Measurements from ENCODE around the gene DIP2C.
"Not testable (repeated sequence)": the region's sequence is repeated elsewhere in the genome, so short reads cannot be mapped to it uniquely, and the experiment has no call there.

The DIP2C gene

DNA sequence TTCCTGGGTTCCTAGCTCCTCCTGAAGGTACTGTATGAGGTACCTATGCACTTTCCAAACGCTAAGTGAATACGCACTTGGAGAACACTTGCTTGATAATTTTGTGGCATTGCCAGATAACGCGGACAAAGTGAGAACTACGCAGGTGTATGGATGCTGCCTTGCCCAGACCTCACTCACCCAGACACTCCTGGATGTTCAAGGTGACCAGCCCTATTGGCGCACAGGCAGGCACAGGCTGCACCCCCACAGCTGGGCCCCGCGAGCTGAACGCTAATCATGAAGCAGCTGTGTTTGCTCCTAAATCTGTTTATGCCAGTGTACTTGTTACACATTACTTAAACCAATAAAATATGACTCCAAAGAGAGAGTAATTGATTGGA, 27.3 kb downstream of the DIP2C start:
- Mint-ChIP-seq H3K27me3 (peaks cover 19% of the 10 kb centered on the region), H3K4me3 (no peak overlapping the region), H3K27ac (no peak overlapping the region), H3K9me3 (no peaks in the 10 kb centered on the region), H3K4me1 (ENCODE audit: low read depth) (no peaks in the 10 kb centered on the region), H3K36me3 (ENCODE audit: low read depth) (no peaks in the 10 kb centered on the region)

DNA sequence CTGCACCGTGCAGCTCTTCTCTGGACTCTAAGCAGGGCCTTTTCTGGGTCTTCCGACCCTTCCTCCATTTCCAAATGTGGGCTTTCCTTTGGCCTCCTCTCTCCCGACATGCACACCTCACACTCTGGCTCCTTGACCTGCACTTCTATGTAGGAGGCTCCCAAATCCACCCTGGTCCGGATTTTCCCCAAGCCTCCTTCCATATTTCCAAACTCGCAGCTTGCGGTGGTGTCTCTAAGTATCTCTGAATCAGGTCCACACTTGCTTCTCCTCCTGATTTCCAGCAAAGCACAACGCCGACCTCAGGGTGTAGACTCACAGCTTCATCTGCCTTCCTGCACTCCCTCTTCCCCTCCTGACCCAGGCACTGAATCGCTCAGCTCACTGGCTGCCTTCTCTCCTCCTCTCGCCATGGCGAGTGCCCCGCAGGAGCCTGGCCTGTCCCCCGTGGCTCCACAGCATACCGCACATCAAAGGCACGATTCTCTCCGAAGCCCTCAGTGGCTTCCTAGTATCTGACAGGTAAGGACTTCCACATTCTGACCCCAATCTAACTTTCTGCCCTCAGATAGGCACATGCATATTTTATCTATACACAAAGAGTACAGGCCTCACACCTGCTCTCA, 27.8 kb downstream of the DIP2C start:
- H3K27me3 Mint-ChIP-seq, result peaks cover 19% of the 10 kb centered on the region
- no peak overlapping the region for H3K4me3 Mint-ChIP-seq
- no peaks in the 10 kb centered on the region for H3K36me3 Mint-ChIP-seq (ENCODE audit: low read depth)
- H3K27ac Mint-ChIP-seq, result no peak overlapping the region
- H3K9me3 Mint-ChIP-seq, result no peaks in the 10 kb centered on the region
- H3K4me1 Mint-ChIP-seq (ENCODE audit: low read depth), result no peaks in the 10 kb centered on the region

DNA sequence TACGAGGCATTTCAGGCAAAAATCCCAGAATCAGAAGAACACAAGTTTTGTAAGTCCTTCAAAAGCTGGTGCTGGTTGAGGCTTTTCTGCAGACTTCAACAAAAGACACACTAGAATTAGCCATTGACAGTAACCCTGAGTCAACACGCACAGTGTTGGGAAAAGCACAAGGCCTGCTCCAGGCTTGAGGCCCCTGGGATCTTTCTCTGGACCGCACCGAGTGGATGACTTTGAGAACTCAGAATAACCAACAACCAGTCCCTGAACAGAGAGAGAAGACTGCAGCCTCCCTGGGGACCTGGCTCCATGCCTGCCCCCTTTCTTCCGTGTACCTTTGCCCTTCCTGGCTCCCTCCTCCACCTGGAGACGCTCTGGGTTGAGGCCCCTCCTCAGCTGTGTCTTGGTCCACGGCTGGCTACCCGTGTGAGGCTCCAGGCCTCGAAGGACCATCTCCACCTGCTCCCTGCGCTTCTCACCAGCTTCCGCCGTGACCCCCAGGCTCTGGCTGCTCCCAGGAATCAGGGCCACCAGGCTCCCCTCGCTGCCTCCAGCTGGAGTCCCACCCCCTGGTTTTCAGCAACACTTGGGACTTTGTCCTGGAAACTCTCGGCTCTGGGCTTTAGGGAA, 28.4 kb downstream of the DIP2C start:
- Mint-ChIP-seq H3K4me1 (ENCODE audit: low read depth) (no peaks in the 10 kb centered on the region), H3K4me3 (no peak overlapping the region), H3K9me3 (no peaks in the 10 kb centered on the region), H3K36me3 (ENCODE audit: low read depth) (no peaks in the 10 kb centered on the region), H3K27me3 (peaks cover 19% of the 10 kb centered on the region), H3K27ac (no peak overlapping the region)

DNA sequence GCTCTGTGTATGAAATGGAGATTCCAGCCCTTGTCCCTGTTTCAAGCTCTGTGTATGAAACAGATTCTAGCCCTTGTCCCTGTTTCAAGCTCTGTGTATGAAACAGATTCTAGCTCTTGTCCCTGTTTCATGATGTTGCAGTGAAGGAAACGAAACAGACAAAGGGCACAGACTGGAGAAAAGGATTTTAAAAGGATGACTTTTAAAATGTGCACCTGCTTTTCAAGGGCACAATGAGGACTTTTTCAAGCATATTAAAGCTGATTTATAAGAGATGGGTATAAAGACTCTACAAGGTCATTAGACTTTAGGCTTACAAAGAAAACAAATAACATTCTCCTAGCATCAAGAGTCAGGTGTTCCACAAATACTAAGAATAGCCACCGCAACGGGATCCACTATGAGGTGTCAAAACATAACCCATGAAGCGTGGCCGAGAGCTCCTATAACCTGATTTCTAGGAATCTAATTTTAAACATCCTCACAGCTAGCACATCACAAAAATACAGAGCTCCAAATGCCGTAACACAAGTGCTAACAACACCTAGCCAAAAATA, 29.0 kb downstream of the DIP2C start:
- Mint-ChIP-seq H3K4me3 (no peak overlapping the region), H3K27ac (no peak overlapping the region), H3K9me3 (no peaks in the 10 kb centered on the region), H3K4me1 (ENCODE audit: low read depth) (no peaks in the 10 kb centered on the region), H3K36me3 (ENCODE audit: low read depth) (no peaks in the 10 kb centered on the region), H3K27me3 (peaks cover 19% of the 10 kb centered on the region)

DNA sequence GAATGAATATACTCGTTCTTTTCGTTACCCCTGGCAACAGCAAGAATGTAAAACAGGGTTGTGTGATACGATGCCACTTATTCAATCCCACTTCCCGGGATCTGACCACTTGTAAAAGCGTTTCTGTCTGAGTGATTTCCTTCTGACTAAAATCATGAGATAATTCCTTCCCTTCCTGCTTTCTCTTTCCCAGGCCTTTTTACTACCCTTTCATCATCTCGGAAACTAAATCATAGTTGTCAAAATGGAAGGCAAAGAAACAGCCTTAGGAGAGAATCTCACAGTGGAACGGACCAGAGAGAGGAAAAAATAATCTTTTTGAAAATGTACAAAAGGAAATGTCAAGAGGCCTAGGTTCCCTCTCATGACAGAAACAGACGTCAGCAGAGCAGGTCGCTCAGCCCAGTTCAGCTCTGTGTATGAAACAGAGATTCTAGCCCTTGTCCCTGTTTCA, 29.8 kb downstream of the DIP2C start:
- Mint-ChIP-seq H3K4me1 (ENCODE audit: low read depth) (no peaks in the 10 kb centered on the region), H3K36me3 (ENCODE audit: low read depth) (no peaks in the 10 kb centered on the region), H3K9me3 (no peaks in the 10 kb centered on the region), H3K27ac (no peak overlapping the region), H3K4me3 (no peak overlapping the region), H3K27me3 (peaks cover 19% of the 10 kb centered on the region)

DNA sequence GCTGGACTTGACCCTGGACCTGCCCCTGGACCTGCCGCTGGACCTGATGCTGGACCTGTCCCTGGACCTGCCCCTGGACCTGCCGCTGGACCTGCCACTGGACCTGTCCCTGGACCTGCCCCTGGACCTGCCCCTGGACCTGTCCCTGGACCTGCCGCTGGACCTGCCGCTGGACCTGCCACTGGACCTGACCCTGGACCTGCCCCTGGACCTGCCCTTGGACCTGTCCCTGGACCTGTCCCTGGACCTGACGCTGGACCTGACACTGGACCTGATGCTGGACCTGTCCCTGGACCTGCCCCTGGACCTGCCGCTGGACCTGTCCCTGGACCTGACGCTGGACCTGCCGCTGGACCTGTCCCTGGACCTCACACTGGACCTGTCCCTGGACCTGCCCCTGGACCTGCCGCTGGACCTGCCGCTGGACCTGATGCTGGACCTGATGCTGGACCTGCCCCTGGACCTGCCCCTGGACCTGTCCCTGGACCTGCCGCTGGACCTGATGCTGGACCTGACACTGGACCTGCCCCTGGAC, 31.6 kb downstream of the DIP2C start:
- not testable (repeated sequence) for H3K27ac Mint-ChIP-seq; H3K36me3 Mint-ChIP-seq (ENCODE audit: low read depth); H3K9me3 Mint-ChIP-seq; H3K4me1 Mint-ChIP-seq (ENCODE audit: low read depth); H3K4me3 Mint-ChIP-seq
- peaks cover 15% of the 10 kb centered on the region for H3K27me3 Mint-ChIP-seq

DNA sequence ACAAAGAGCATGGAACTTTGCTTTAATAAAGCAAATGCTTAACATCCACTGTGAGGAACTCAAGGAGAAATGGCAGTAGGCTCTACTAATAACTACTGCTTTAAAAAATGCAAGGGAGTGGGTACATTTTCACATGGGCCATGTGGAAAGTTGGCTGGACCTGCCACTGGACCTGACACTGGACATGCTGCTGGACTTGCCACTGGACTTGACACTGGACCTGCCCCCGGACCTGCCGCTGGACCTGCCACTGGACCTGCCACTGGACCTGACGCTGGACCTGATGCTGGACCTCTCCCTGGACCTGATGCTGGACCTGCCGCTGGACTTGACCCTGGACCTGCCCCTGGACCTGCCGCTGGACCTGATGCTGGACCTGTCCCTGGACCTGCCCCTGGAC, 32.6 kb downstream of the DIP2C start:
- Mint-ChIP-seq H3K9me3 (no peaks in the 10 kb centered on the region), H3K36me3 (ENCODE audit: low read depth) (no peaks in the 10 kb centered on the region), H3K27ac (no peak overlapping the region), H3K4me1 (ENCODE audit: low read depth) (no peaks in the 10 kb centered on the region), H3K4me3 (no peak overlapping the region), H3K27me3 (peaks cover 13% of the 10 kb centered on the region)

DNA sequence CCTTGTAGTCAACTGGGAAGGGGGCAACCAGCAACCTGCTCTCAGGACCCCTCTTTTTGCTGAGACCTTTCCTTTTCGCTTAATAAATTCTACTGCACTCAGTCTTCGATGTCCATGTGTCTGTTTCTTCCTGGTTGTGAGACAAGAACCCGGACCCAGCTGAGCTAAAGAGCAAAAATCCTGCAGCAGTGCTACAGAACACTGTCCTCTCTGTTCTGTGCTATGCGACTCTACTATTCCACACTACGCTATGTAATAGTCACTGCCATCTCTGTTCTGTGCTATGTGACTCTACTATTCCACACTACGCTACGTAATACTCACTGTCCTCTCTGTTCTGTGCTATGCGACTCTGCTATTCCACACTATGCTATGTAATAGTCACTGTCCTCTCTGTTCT, 34.3 kb downstream of the DIP2C start:
- Mint-ChIP-seq H3K27me3 (peaks cover 12% of the 10 kb centered on the region), H3K27ac (no peak overlapping the region), H3K4me1 (ENCODE audit: low read depth) (no peaks in the 10 kb centered on the region), H3K4me3 (no peak overlapping the region), H3K36me3 (ENCODE audit: low read depth) (no peaks in the 10 kb centered on the region), H3K9me3 (no peaks in the 10 kb centered on the region)

DNA sequence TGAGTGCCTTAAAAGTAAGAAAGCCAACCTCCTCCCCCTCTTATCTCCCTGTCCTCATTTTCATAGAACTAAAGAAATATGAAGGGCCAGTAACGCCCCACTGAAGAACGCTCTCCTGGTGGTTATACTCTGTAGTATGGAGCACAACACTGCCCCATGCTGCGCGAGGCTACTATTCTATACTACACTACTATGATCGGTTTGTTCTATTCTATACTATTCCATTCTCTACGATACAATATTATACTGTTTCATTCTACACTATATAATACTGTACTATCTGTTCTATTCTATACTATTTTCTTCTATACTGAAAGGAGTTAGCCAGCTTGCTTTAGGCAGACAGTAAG, 34.8 kb downstream of the DIP2C start:
- no peak overlapping the region for H3K4me3 Mint-ChIP-seq
- no peaks in the 10 kb centered on the region for H3K4me1 Mint-ChIP-seq (ENCODE audit: low read depth)
- H3K27ac Mint-ChIP-seq, result no peak overlapping the region
- no peaks in the 10 kb centered on the region for H3K9me3 Mint-ChIP-seq
- H3K36me3 Mint-ChIP-seq (ENCODE audit: low read depth), result no peaks in the 10 kb centered on the region
- H3K27me3 Mint-ChIP-seq, result peaks cover 12% of the 10 kb centered on the region

DNA sequence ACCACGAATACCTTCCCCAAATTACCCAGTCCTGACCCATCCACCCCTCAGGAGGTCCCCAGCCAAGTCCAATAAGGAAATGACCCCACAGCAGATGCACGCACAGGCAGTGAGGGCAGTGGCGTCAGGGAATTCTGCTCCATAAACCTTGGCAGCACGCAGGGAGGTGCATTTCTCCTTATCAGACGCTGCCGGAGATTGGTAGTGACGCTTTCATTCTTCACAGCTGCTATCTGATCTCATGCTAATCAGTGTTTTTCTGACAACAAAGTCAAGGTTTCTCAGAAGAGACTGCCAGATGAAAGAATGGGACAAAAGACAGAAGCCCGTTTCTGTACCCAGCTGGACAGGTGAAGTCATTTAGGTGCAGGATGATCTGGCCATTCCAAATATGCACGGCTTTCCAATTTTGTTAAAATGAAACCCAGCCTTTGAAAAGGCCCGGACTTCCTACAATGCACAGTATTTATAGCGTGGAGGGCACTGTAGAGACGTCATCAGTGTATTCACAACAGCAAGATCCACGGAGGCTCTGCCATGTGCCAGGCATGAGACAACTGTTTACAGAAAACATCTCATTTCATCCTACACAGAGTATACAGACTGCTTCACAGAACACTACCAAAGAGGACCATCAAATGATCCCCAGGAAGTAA, 35.3 kb downstream of the DIP2C start:
- Mint-ChIP-seq H3K4me1 (ENCODE audit: low read depth) (no peaks in the 10 kb centered on the region), H3K27me3 (peaks cover 8% of the 10 kb centered on the region), H3K9me3 (no peaks in the 10 kb centered on the region), H3K36me3 (ENCODE audit: low read depth) (no peaks in the 10 kb centered on the region), H3K4me3 (no peak overlapping the region), H3K27ac (no peak overlapping the region)

DNA sequence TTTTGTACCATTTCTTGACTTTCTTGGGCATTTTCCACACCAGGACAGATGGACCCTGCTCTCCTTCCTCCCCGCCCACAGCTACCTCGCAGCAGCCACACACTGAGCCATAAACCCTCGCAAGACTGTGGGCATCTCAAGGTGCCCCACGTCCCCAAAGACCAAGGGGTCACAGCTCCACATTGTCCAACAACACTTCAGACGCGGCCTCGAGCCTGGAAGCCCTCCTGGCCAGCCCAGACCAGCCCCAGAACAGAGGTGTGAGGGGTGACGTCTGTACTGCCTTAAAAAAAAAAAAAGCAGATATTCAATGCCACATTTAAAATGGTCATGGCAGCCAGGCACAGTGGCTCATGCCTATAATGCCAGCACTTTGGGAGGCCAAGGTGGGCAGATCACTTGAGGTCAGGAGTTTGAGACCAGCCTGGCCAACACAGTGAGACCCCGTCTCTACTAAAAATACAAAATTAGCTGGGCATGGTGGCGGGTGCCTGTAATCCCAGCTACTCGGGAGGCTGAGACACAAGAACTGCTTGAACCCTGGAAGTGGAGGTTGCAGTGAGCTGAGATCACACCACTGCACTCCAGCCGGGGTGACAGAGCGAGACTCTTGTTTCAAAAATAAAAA, 36.5 kb downstream of the DIP2C start:
- H3K4me3 Mint-ChIP-seq; H3K27me3 Mint-ChIP-seq; H3K27ac Mint-ChIP-seq; H3K36me3 Mint-ChIP-seq (ENCODE audit: low read depth); H3K9me3 Mint-ChIP-seq; H3K4me1 Mint-ChIP-seq (ENCODE audit: low read depth): not testable (repeated sequence)

DNA sequence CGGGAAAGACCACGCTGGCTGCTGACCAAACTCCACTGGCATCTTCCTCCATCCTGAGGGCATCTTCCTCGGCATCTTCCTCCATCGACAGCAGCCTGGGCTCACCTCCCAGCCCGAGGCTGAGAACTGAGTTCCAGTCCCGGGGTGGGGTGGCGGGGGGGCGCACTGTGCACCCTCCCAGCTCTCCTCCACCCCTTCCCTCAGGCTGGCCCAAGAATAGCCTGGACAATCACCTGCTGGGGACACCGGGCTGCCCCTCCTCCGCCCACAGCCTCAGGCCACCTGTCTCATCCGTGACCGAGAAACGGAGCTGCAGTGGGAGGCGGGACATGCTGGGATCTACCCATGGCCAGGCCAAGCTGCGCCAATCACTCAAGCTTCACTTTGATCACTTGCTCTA, 37.2 kb downstream of the DIP2C start:
- H3K4me3 Mint-ChIP-seq, result no peak overlapping the region
- peaks cover 4% of the 10 kb centered on the region for H3K27me3 Mint-ChIP-seq
- no peaks in the 10 kb centered on the region for H3K36me3 Mint-ChIP-seq (ENCODE audit: low read depth)
- H3K9me3 Mint-ChIP-seq, result no peaks in the 10 kb centered on the region
- H3K4me1 Mint-ChIP-seq (ENCODE audit: low read depth), result no peaks in the 10 kb centered on the region
- H3K27ac Mint-ChIP-seq, result no peak overlapping the region

DNA sequence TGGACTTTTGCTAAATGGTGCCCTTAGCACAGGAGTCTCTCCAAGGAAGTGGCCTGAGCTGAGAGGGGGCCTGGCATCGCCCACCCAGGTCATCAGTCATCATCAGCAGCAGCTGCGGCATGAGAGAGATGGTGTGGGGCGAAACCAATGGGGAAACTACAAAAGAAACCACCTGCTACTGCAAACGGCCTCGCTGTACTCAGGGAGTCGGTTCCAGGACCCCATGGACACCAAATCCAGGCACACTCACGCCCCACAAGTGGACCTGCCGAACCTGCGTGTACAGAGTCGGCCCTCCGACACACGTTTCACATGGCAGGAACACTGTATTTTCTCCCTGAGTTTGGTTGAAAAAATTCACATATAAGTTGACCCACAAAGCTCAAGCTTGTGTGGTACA, 37.8 kb downstream of the DIP2C start:
- Mint-ChIP-seq H3K9me3 (no peaks in the 10 kb centered on the region), H3K36me3 (ENCODE audit: low read depth) (no peaks in the 10 kb centered on the region), H3K27me3 (peaks cover 4% of the 10 kb centered on the region), H3K4me1 (ENCODE audit: low read depth) (no peaks in the 10 kb centered on the region), H3K27ac (no peak overlapping the region), H3K4me3 (no peak overlapping the region)

DNA sequence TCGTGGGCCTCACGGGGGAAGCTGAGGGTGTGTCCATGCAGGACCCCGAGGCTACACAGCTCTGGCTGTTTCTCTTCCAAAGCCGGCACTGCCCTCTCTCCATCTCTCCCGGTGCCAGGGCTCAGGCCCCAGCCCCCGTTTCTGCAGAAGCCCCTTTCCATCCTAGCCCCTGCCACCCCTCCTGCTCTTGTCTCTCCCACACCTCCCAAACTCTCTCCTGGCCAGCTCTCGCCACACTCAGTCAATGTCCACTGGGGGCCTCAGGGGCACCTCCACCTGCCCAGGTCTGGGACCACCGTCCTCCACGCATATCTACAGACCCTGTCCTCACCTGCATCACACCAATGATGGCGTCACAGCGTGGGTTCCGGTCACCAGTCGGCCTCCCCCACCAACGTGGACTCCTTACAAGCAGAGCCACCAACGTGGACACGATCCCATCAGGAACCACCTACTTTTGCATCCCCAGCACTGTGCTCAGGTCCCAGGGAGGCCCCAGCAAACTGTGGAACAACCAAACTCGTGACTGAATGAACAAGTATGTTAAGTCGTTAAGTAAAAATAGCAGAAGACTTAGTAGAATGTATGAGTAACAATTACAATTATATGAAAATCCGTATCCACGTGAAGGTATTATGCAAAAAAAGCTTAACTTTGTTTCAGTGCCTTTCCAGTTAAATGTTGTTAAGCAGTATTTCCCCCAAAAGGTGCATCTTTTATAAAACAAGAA, 38.4 kb downstream of the DIP2C start:
- H3K27ac Mint-ChIP-seq, result no peak overlapping the region

More for the DNA sequence above, 38.4 kb downstream of the DIP2C start:
- no peak overlapping the region for H3K4me3 Mint-ChIP-seq
- H3K27me3 Mint-ChIP-seq, result peaks cover 4% of the 10 kb centered on the region
- no peaks in the 10 kb centered on the region for H3K4me1 Mint-ChIP-seq (ENCODE audit: low read depth)
- H3K36me3 Mint-ChIP-seq (ENCODE audit: low read depth), result no peaks in the 10 kb centered on the region
- no peaks in the 10 kb centered on the region for H3K9me3 Mint-ChIP-seq
